ENCODE results near the gene PNPLA1.

PNPLA1 gene

DNA sequence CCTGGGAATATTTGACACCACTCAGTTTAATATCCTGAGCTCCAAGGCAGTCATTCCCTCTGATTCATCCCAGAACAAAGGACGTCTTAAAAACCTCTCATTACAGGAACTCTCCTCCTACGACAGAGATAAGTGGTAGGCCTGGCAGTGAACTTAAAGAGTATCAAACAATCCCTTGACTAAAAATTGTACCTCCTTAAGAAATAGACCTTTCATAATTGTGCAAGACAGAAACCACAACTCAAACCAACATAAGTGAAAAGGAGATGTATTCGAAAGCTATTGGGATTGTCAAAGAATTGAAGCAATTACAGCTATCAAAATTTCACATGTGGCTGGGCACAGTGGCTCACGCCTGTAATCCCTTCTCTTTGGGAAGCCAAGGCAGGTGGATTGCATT lies 86.0 kb downstream of the PNPLA1 start:
- ATAC-seq = no peak
- no peak for TF ChIP-seq CSDC2 (CRISPR knock-in tag; IDR thresholded peaks at IDR 0.05)
- TF ChIP-seq ZNF70 (CRISPR knock-in tag; IDR thresholded peaks at IDR 0.05) = no peak
- TF ChIP-seq ESRRG (CRISPR knock-in tag; IDR thresholded peaks at IDR 0.05) = no peak
- no peak for TF ChIP-seq OSR1 (CRISPR knock-in tag; IDR thresholded peaks at IDR 0.05)
- TF ChIP-seq, protein P1, sequence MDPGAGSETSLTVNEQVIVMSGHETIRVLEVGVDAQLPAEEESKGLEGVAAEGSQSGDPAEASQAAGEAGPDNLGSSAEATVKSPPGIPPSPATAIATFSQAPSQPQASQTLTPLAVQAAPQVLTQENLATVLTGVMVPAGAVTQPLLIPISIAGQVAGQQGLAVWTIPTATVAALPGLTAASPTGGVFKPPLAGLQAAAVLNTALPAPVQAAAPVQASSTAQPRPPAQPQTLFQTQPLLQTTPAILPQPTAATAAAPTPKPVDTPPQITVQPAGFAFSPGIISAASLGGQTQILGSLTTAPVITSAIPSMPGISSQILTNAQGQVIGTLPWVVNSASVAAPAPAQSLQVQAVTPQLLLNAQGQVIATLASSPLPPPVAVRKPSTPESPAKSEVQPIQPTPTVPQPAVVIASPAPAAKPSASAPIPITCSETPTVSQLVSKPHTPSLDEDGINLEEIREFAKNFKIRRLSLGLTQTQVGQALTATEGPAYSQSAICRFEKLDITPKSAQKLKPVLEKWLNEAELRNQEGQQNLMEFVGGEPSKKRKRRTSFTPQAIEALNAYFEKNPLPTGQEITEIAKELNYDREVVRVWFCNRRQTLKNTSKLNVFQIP (CRISPR knock-in tag; IDR thresholded peaks at IDR 0.05; ENCODE audit: borderline replicate concordance, low read depth) = no peak
- TF ChIP-seq TCF4 (CRISPR knock-in tag; IDR thresholded peaks at IDR 0.05; ENCODE audit: borderline replicate concordance) = no peak
- TF ChIP-seq, protein P2, sequence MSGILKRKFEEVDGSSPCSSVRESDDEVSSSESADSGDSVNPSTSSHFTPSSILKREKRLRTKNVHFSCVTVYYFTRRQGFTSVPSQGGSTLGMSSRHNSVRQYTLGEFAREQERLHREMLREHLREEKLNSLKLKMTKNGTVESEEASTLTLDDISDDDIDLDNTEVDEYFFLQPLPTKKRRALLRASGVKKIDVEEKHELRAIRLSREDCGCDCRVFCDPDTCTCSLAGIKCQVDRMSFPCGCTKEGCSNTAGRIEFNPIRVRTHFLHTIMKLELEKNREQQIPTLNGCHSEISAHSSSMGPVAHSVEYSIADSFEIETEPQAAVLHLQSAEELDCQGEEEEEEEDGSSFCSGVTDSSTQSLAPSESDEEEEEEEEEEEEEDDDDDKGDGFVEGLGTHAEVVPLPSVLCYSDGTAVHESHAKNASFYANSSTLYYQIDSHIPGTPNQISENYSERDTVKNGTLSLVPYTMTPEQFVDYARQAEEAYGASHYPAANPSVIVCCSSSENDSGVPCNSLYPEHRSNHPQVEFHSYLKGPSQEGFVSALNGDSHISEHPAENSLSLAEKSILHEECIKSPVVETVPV (CRISPR knock-in tag; IDR thresholded peaks at IDR 0.05) = no peak
- TF ChIP-seq, protein P3, sequence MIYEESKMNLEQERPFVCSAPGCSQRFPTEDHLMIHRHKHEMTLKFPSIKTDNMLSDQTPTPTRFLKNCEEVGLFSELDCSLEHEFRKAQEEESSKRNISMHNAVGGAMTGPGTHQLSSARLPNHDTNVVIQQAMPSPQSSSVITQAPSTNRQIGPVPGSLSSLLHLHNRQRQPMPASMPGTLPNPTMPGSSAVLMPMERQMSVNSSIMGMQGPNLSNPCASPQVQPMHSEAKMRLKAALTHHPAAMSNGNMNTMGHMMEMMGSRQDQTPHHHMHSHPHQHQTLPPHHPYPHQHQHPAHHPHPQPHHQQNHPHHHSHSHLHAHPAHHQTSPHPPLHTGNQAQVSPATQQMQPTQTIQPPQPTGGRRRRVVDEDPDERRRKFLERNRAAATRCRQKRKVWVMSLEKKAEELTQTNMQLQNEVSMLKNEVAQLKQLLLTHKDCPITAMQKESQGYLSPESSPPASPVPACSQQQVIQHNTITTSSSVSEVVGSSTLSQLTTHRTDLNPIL (CRISPR knock-in tag; IDR thresholded peaks at IDR 0.05; ENCODE audit: low read depth) = no peak
- TF ChIP-seq ISL1 (CRISPR knock-in tag; IDR thresholded peaks at IDR 0.05) = no peak
- no peak for TF ChIP-seq TOX (CRISPR knock-in tag; IDR thresholded peaks at IDR 0.05; ENCODE audit: borderline replicate concordance)
- TF ChIP-seq, protein P4, sequence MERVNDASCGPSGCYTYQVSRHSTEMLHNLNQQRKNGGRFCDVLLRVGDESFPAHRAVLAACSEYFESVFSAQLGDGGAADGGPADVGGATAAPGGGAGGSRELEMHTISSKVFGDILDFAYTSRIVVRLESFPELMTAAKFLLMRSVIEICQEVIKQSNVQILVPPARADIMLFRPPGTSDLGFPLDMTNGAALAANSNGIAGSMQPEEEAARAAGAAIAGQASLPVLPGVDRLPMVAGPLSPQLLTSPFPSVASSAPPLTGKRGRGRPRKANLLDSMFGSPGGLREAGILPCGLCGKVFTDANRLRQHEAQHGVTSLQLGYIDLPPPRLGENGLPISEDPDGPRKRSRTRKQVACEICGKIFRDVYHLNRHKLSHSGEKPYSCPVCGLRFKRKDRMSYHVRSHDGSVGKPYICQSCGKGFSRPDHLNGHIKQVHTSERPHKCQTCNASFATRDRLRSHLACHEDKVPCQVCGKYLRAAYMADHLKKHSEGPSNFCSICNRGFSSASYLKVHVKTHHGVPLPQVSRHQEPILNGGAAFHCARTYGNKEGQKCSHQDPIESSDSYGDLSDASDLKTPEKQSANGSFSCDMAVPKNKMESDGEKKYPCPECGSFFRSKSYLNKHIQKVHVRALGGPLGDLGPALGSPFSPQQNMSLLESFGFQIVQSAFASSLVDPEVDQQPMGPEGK (CRISPR knock-in tag; IDR thresholded peaks at IDR 0.05; ENCODE audit: borderline replicate concordance) = no peak
- no peak for TF ChIP-seq ZC3H10 (CRISPR knock-in tag; IDR thresholded peaks at IDR 0.05)
- no peak for TF ChIP-seq ZNF565 (CRISPR knock-in tag; conservative IDR thresholded peaks at IDR 0.05; ENCODE audit: low read depth)
- TF ChIP-seq ZFP30 (CRISPR knock-in tag; IDR thresholded peaks at IDR 0.05) = no peak
- no peak for TF ChIP-seq GLIS3 (CRISPR knock-in tag; IDR thresholded peaks at IDR 0.05)
- no peak for TF ChIP-seq BACH2 (CRISPR knock-in tag; IDR thresholded peaks at IDR 0.05; ENCODE audit: borderline replicate concordance)
- TF ChIP-seq RARB (CRISPR knock-in tag; IDR thresholded peaks at IDR 0.05) = no peak
- TF ChIP-seq, protein P5, sequence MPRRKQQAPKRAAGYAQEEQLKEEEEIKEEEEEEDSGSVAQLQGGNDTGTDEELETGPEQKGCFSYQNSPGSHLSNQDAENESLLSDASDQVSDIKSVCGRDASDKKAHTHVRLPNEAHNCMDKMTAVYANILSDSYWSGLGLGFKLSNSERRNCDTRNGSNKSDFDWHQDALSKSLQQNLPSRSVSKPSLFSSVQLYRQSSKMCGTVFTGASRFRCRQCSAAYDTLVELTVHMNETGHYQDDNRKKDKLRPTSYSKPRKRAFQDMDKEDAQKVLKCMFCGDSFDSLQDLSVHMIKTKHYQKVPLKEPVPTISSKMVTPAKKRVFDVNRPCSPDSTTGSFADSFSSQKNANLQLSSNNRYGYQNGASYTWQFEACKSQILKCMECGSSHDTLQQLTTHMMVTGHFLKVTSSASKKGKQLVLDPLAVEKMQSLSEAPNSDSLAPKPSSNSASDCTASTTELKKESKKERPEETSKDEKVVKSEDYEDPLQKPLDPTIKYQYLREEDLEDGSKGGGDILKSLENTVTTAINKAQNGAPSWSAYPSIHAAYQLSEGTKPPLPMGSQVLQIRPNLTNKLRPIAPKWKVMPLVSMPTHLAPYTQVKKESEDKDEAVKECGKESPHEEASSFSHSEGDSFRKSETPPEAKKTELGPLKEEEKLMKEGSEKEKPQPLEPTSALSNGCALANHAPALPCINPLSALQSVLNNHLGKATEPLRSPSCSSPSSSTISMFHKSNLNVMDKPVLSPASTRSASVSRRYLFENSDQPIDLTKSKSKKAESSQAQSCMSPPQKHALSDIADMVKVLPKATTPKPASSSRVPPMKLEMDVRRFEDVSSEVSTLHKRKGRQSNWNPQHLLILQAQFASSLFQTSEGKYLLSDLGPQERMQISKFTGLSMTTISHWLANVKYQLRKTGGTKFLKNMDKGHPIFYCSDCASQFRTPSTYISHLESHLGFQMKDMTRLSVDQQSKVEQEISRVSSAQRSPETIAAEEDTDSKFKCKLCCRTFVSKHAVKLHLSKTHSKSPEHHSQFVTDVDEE (CRISPR knock-in tag; IDR thresholded peaks at IDR 0.05) = no peak
- TF ChIP-seq ZNF8 (CRISPR knock-in tag; IDR thresholded peaks at IDR 0.05) = no peak
- no peak for TF ChIP-seq ARNTL (CRISPR knock-in tag; IDR thresholded peaks at IDR 0.05; ENCODE audit: borderline replicate concordance, low read depth)

DNA sequence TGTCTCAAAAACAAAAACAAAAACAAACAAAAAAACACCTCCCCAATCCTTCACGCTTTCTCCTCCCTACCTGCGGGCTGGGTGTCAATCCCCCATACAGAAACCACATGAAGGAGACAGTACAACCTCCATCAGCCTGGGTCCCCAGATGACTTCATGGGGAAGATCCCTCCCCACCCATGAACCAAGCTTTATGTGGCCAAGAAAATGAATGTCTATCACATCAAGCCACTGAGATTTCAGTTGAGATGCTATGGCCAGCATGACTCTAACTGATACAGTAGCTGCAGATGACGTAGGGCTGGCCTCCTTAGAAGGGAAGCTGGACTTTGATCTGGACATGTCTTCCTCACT lies 88.0 kb downstream of the PNPLA1 start:
- ATAC-seq = no peak
- TF ChIP-seq ZFP3 (CRISPR knock-in tag; IDR thresholded peaks at IDR 0.05) (0 out of 2 replicates have a peak, but pooled peaks have one; percentile 49), RARB (CRISPR knock-in tag; IDR thresholded peaks at IDR 0.05) (no peak)
